Astrocyte (in vitro differentiated cells and primary cell): ENCODE results near the gene SRP9. TPM values are rescaled to one million over a fixed set of nuclear protein-coding genes. Genes with fewer than 3 reads are reported as not detected.

Experiments
- DNase-seq: peaks from one replicate; pipeline ENCODE4 v3.0.0-alpha.2; 2010; ENCODE audit warnings: low read depth
- FAIRE-seq: peaks from 2 replicates; lab custom pipeline; 2011; peaks lifted over from hg19 to GRCh38; lab: Jason Lieb, UNC
- H2AFZ ChIP-seq: 2 replicates; pipeline ENCODE4 v1.6.0; 2012; ENCODE audit warnings: low read depth, low read length, inconsistent platforms
- H3K27ac ChIP-seq: 2 replicates; pipeline ENCODE4 v1.5.1; 2011; ENCODE audit warnings: low read depth, low read length, inconsistent platforms
- H3K27me3 ChIP-seq: 2 replicates; pipeline ENCODE4 v1.6.0; 2011; ENCODE audit warnings: low read length, inconsistent platforms; ENCODE audit not compliant: insufficient read depth
- H3K36me3 ChIP-seq: 2 replicates; pipeline ENCODE4 v1.5.1; 2011; ENCODE audit warnings: low read length, inconsistent platforms; ENCODE audit not compliant: insufficient read depth
- H3K4me1 ChIP-seq: 2 replicates; pipeline ENCODE4 v1.5.1; 2011; ENCODE audit warnings: low read length, inconsistent platforms; ENCODE audit not compliant: insufficient read depth
- H3K4me2 ChIP-seq: 2 replicates; pipeline ENCODE4 v1.6.0; 2012; ENCODE audit warnings: low read length, inconsistent platforms
- H3K4me3 ChIP-seq: 2 replicates; pipeline ENCODE4 v1.5.1; 2011; ENCODE audit warnings: low read depth, mild to moderate bottlenecking, low read length, inconsistent platforms; ENCODE audit not compliant: insufficient read depth
- H3K79me2 ChIP-seq: 2 replicates; pipeline ENCODE4 v1.6.0; 2012; ENCODE audit warnings: mild to moderate bottlenecking, low read length, inconsistent platforms; ENCODE audit not compliant: insufficient read depth
- H3K9ac ChIP-seq: 2 replicates; pipeline ENCODE4 v1.6.0; 2012; ENCODE audit warnings: mild to moderate bottlenecking, low read length, inconsistent platforms
- H3K9me3 ChIP-seq: 2 replicates; pipeline ENCODE4 v1.5.1; 2012; ENCODE audit warnings: low read depth, mild to moderate bottlenecking, low read length, inconsistent platforms; ENCODE audit not compliant: insufficient read depth
- H4K20me1 ChIP-seq: 2 replicates; pipeline ENCODE4 v1.6.0; 2012; ENCODE audit warnings: low read length, inconsistent platforms; ENCODE audit not compliant: insufficient read depth
- H3K27ac Mint-ChIP-seq: one replicate; pipeline ENCODE4 v1.8.0; 2021; ENCODE audit warnings: mild to moderate bottlenecking, mixed read lengths; ENCODE audit not compliant: unreplicated experiment
- H3K27me3 Mint-ChIP-seq: one replicate; pipeline ENCODE4 v1.8.0; 2021; ENCODE audit warnings: low read depth, mixed read lengths; ENCODE audit not compliant: unreplicated experiment
- H3K36me3 Mint-ChIP-seq: one replicate; pipeline ENCODE4 v1.8.0; 2021; ENCODE audit warnings: low read depth, mixed read lengths; ENCODE audit not compliant: unreplicated experiment
- H3K4me1 Mint-ChIP-seq: one replicate; pipeline ENCODE4 v1.8.0; 2021; ENCODE audit warnings: low read depth, mixed read lengths; ENCODE audit not compliant: unreplicated experiment
- H3K4me3 Mint-ChIP-seq: one replicate; pipeline ENCODE4 v1.8.0; 2021; ENCODE audit warnings: mild to moderate bottlenecking, moderate library complexity, mixed read lengths; ENCODE audit not compliant: unreplicated experiment
- H3K9me3 Mint-ChIP-seq: one replicate; pipeline ENCODE4 v1.8.0; 2021; ENCODE audit warnings: mild to moderate bottlenecking, mixed read lengths; ENCODE audit not compliant: unreplicated experiment
- CTCF ChIP-seq: IDR thresholded peaks from 2 replicates; pipeline ENCODE4 v1.5.1; 2011; ENCODE audit warnings: low read depth, mild to moderate bottlenecking, inconsistent platforms, low read length, moderate library complexity; ENCODE audit not compliant: insufficient read depth
- EZH2 ChIP-seq: IDR thresholded peaks from 2 replicates; pipeline ENCODE4 v1.6.1; 2012; ENCODE audit warnings: mild to moderate bottlenecking, low read length, inconsistent platforms; ENCODE audit not compliant: insufficient read depth
- total RNA-seq: library from RNA; stranded (reverse); gene quantifications from 2 replicates; pipeline ENCODE4 v1.2.1, GENCODE V29; 2021

The SRP9 gene
- total RNA-seq, 1 donor from 2014 or later, result 269 TPM

GRCh38 chr1:225838793-225839192 is 61.2 kb downstream of the SRP9 start:
- Mint-ChIP-seq H3K27ac (no peak overlapping the region), H3K36me3 (peaks cover 26% of the 10 kb centered on the region), H3K4me1 (no peaks in the 10 kb centered on the region), H3K27me3 (no peaks in the 10 kb centered on the region), H3K4me3 (no peak overlapping the region), H3K9me3 (no peaks in the 10 kb centered on the region)
- no peak overlapping the region for H3K9ac ChIP-seq
- no peaks in the 10 kb centered on the region for H3K4me1 ChIP-seq
- H3K27me3 ChIP-seq, result no peaks in the 10 kb centered on the region
- TF ChIP-seq EZH2 (no peak), CTCF (no peak)
- H3K9me3 ChIP-seq, result no peaks in the 10 kb centered on the region
- no peak for FAIRE-seq
- DNase-seq, result no peak
- no peaks in the 10 kb centered on the region for H3K79me2 ChIP-seq
- H3K4me3 ChIP-seq, result no peak overlapping the region
- no peak overlapping the region for H3K4me2 ChIP-seq
- no peaks in the 10 kb centered on the region for H4K20me1 ChIP-seq
- no peaks in the 10 kb centered on the region for H3K36me3 ChIP-seq
- H2AFZ ChIP-seq, result no peak overlapping the region
- H3K27ac ChIP-seq, result no peak overlapping the region

Other genes starting within 250 kb of the SRP9 start
- gene ENAH, start 124.7 kb upstream of the SRP9 start, total RNA-seq, result 749 and 829 TPM in 2 replicates
- gene EPHX1, start 32.3 kb downstream of the SRP9 start, total RNA-seq, result 82.8 and 96.9 TPM in 2 replicates
- 28.7 and 29.0 TPM in 2 replicates for gene TMEM63A, start 104.6 kb downstream of the SRP9 start, total RNA-seq
- 4.2 and 11.8 TPM in 2 replicates for gene LEFTY1, start 111.3 kb downstream of the SRP9 start, total RNA-seq
- gene PYCR2, start 146.4 kb downstream of the SRP9 start, total RNA-seq, result 38.1 and 39.8 TPM in 2 replicates
- gene LEFTY2, start 163.4 kb downstream of the SRP9 start, total RNA-seq, result 7.0 and 12.9 TPM in 2 replicates
- 25.3 and 26.1 TPM in 2 replicates for gene SDE2, start 221.5 kb downstream of the SRP9 start, total RNA-seq